ENCODE measurements around the gene ABT1. TPM values are rescaled to one million over a fixed set of nuclear protein-coding genes. Genes with fewer than 3 reads are reported as not detected.
"Not testable (repeated sequence)": the region's sequence is repeated elsewhere in the genome, so short reads cannot be mapped to it uniquely, and the experiment has no call there.

Gene ABT1
- 10 to 100 TPM; 20.3 to 28.2 TPM for total RNA-seq

DNA sequence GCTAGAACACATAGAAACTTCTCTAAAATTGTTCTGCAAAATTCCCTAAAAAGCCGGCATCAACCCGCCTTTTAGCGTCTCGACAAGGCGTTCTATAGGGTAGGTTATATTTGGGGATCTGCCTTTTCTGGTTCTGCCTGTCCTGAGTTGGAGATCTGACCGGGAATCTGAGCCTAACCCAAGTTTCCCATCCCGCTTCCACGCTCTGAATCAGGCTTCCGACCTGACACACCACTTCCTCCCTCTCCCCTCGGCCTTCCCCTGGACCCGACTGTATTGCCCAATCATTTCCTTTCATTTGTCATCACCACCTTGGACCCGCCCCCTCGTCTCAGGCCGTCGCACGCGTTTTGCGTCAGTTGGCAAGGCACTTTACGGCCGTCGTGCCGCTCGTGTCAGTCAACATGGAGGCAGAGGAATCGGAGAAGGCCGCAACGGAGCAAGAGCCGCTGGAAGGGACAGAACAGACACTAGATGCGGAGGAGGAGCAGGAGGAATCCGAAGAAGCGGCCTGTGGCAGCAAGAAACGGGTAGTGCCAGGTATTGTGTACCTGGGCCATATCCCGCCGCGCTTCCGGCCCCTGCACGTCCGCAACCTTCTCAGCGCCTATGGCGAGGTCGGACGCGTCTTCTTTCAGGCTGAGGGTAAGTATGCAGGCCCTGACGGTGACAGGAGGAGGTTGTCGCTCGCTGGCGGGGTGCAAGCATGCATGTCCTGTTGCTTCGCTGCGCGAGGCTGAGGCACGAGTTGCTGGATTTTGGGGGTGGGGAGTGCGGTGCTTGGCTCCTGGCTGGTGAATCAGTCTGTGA, at the start of gene ABT1:
Gene ABT1 (plus strand): TSS at position 375 of the 810 bp plus-strand sequence. CDS start 30 bp downstream, at position 405.
- H3K27ac Mint-ChIP-seq, result no peak within 1 kb of the TSS
- H3K9me3 Mint-ChIP-seq, result no peaks in the 10 kb centered on the region
- DNase-seq (ENCODE audit: low spot score in 2 of 2) (peak; percentile 95 to 97), ATAC-seq (peak; percentile 78 to 82)
- H3K36me3 Mint-ChIP-seq, result peaks cover 7 to 19% of the 10 kb centered on the region in 2 donors

DNA sequence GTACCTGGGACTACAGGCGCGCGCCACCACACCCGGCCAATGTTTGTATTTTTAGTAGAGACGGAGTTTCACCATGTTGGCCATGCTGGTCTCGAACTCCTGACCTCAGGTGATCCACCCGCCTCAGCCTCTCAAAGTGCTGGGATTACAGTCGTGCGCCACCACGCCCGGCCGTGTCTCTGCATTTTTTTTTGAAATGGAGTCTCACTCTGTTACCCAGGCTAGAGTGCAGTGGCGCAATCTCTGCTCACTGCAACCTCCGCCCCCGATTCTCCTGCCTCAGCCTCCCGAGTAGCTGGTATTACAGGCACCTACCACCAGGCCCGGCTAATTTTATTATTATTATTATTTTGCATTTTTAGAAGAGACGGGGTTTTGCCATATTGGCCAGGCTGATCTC, 49.4 kb upstream of the ABT1 start:
- ATAC-seq; H3K9me3 Mint-ChIP-seq; DNase-seq (ENCODE audit: low spot score in 2 of 2); H3K27ac Mint-ChIP-seq: not testable (repeated sequence)
- H3K36me3 Mint-ChIP-seq, result peaks cover 0 to 22% of the 10 kb centered on the region in 2 donors

DNA sequence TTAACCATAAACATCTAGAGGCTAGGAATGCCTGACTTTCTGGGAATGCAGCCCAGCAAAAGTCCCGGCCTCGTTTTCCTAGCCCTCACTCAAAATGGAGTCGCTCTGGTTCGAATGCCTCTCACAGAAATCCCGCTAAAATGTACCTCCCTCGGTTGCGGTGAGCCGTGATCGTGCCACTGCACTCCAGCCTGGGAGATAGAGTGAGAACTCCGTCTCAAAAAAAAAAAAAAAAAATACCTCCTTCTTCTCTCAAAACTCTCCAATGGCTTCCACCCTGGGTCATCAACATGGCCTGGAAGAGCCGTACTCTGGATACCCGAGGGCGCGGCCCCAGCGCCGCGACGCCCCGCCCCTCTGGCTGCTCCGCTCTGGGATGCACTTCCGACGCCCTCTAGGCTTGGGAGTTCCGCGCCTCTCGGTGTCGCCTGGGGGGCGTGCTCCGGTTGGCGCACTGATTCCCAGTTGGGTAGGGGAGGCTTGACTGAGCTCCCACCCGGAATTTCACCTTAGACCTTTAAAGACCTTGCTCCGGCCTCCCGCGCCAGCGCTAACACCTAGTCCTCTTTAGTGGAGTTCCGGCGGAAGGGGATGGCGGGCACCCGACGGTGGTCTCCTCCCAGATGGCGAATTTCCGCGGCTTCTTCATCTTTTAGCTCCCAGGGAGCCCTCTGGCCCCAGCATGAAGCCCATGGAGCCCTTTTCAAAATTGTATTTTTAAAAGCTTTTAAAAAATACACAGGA, 46.3 kb upstream of the ABT1 start:
- peak; percentile 52 to 80 for DNase-seq (ENCODE audit: low spot score in 2 of 2)
- Mint-ChIP-seq H3K36me3 (peaks cover 0 to 12% of the 10 kb centered on the region in 2 donors), H3K27ac (peak overlapping the region; percentile 61 to 87), H3K9me3 (no peaks in the 10 kb centered on the region)
- ATAC-seq, result peak; percentile 45 to 72

DNA sequence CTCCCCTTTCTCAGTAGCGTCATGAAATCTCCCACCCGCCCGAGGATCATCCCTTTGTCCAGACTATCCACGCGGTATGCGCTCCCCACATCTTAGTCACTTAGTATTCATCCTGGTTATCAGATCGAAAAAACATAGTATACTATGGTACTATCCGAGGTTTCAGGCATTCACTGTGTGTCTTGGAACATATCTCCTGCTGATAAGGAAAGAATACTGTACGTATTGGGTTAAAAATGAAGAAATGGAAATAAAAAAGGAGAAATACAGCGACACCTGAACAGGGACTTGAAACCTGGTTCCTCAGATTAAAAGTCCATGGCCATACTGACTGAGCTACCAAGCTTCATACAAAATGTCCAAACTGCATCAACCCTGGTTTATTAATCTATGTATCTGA, 44.5 kb upstream of the ABT1 start:
- DNase-seq (ENCODE audit: low spot score in 2 of 2), result no peak
- Mint-ChIP-seq H3K9me3 (no peaks in the 10 kb centered on the region), H3K36me3 (no peaks in the 10 kb centered on the region), H3K27ac (no peak overlapping the region)
- no peak for ATAC-seq

DNA sequence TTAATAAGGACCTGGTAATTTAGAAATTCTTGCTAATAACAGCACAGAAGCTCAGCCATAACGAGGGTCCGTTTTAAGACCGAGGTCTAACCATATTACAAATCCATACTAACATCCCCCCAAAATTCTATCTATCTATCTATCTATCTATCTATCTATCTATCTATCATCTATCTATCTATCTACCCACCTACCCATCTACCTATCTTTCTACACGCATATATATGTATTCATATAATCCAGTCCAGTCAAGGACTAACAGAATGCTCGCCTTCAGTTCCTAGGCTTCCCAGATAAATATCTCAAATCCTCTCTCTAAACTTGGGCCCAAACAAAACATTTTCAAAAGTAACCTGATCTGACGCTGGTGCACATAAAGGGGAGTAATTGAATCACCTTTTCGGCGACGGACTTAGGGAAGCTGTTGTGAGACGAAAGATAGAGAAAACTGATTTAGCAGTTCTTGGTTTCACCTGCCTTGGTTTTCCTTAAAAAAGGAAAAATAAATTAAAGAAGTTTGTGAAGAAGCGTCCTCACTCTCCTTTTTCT, 44.0 kb upstream of the ABT1 start:
- DNase-seq (ENCODE audit: low spot score in 2 of 2) (no peak), ATAC-seq (no peak)
- no peaks in the 10 kb centered on the region for H3K36me3 Mint-ChIP-seq
- no peak overlapping the region for H3K27ac Mint-ChIP-seq
- no peaks in the 10 kb centered on the region for H3K9me3 Mint-ChIP-seq

DNA sequence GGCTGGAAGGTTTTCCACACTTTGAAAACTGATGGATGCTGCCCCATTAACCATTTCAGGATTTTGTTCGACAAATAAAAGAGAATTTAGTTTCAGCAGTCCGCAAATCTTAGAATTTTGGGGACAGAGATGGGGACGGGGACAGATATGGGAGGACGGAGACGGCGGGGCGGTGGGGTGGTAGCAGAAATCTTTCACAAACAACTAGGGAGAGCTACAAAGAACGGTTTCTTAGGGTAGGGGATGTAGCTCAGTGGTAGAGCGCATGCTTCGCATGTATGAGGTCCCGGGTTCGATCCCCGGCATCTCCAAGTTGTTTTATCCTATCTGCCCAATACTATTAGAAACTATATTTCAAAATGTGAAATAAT, 43.5 kb upstream of the ABT1 start:
- DNase-seq (ENCODE audit: low spot score in 2 of 2) (peak; percentile 77 to 86), ATAC-seq (peak; percentile 68)
- Mint-ChIP-seq H3K9me3 (no peaks in the 10 kb centered on the region), H3K36me3 (no peaks in the 10 kb centered on the region), H3K27ac (no peak overlapping the region)

DNA sequence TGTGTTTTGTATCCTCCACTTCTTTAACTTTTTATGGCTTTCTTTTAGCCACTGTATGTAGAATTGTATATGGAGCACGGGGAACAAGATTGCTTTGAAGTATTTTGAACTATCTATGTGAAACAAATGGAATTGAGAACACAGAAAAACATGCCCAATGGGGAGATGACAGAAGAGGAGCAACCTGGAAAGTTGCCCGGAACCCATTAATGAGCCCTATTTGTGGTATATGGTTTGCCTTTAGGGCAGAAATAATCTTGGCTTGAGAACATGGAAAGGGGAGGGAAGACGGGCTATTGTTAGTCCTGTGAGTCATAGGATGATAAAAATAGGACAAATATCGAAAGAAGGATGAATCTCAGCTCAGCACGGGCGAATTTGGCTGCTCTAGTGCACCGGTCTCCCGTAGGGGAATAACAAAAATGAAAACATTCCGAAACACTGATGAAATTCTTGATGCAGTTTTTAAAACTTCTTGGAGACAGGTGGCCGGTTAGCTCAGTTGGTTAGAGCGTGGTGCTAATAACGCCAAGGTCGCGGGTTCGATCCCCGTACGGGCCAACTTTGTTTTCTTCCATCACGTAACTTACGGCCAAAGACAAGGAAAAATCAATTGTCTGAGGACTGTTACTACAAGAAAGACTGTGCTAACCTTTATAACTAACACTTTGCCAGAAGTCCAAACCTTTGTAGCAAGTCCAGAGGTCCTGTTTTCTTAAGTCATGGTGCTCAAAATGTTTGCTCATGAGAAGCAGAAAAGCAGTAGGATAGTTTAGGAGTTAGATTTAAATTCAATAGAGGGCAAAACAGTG, 42.9 kb upstream of the ABT1 start:
- DNase-seq (ENCODE audit: low spot score in 2 of 2), result peak; percentile 81 to 84
- peak; percentile 53 to 67 for ATAC-seq
- Mint-ChIP-seq H3K36me3 (no peaks in the 10 kb centered on the region), H3K27ac (no peak overlapping the region), H3K9me3 (no peaks in the 10 kb centered on the region)

DNA sequence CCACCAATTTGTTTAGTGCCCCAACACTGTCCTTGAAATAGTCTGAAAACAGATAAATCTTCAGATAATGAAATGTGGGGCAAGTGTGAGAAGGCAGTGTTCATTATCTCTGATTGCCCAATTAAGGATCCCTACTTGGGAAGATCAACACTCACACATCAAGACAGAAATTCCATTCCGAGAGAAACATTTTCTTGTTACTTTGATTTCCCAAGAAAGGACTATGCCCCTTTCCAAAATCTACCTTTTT, 42.4 kb upstream of the ABT1 start:
- no peak overlapping the region for H3K27ac Mint-ChIP-seq

DNA sequence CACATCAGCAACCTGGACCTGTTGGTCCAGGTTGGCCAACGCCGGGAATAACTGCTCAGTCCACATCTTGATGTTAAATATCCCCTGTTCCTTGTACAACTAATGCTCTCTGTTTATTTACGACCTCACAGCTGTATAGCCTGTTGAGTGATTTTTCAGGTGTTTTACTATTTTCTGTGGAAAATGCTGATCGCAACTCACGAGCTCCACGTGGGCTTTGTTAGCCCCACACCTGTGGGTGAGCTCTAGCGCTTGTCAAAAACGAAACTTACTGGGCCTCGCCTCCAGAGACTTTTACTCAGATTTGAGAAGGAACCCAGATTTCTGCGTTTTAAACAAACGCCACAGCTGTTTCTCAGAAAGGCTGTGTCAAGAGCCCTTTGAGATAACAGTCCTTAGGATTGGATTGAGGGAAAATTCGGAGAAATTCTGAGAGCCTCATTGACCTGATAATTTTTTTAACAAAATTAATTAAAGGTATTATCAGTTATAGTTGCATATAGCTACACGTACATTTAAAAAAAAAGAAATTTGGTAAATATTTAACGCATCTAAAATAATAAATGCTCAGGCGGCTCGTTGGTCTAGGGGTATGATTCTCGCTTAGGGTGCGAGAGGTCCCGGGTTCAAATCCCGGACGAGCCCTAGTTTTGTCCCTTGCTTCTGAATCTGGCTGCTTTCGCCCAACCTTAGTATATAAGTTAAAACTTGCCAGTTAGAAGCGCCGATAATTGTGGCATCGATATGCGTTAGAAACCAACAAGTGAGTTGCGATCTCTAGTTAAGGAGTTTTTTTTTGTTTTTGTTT, 41.9 kb upstream of the ABT1 start:
- Mint-ChIP-seq H3K36me3 (no peaks in the 10 kb centered on the region), H3K27ac (no peak overlapping the region)
- peak; percentile 10 to 43 for ATAC-seq

More for the DNA sequence above, 42.4 kb upstream of the ABT1 start:
- Mint-ChIP-seq H3K9me3 (no peaks in the 10 kb centered on the region), H3K36me3 (no peaks in the 10 kb centered on the region)
- no peak for DNase-seq (ENCODE audit: low spot score in 2 of 2)
- ATAC-seq, result peak in 1 of 2 donors; percentile 2

DNA sequence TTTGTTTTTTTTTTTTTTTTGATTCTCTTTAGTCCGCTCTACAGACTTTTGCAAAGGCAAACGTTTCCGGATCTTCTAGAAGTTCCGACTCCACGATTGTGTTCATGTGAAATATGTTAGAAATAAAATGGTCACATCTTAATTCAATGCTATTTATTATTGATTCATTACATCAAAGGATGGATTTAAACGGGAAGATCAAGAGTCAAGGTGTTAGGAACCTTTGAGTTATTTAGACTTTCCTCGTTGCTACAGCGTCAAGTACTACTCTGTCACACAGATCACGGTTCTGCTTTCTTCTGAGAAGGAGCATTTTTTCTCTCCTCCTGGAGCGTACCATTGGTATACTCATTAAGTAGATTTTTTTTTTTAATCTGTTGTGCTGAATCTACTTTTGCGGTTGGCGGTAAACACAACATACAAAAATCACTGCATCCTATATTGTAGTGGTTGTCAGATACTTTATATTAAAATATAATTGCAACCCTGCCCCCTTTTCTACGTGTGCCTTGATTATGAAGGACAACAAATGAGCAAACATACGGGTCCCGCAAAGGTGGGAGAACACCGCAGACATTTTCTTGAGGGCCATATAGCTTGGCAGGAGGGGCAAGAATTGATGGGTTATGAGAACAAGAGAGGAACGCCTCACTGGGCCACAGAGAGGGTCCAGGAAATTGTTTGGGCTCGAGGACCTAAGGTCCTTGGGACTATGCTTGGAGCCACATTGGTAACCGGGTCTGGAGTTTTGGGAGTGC, 41.1 kb upstream of the ABT1 start:
- peak overlapping the region in 1 of 2 donors; percentile 78 for H3K27ac Mint-ChIP-seq
- H3K9me3 Mint-ChIP-seq, result no peaks in the 10 kb centered on the region
- ATAC-seq (no peak), DNase-seq (ENCODE audit: low spot score in 2 of 2) (no peak)
- H3K36me3 Mint-ChIP-seq, result no peaks in the 10 kb centered on the region

More for the DNA sequence above, 41.9 kb upstream of the ABT1 start:
- peak in 1 of 2 donors; percentile 61 for DNase-seq (ENCODE audit: low spot score in 2 of 2)
- no peaks in the 10 kb centered on the region for H3K9me3 Mint-ChIP-seq

DNA sequence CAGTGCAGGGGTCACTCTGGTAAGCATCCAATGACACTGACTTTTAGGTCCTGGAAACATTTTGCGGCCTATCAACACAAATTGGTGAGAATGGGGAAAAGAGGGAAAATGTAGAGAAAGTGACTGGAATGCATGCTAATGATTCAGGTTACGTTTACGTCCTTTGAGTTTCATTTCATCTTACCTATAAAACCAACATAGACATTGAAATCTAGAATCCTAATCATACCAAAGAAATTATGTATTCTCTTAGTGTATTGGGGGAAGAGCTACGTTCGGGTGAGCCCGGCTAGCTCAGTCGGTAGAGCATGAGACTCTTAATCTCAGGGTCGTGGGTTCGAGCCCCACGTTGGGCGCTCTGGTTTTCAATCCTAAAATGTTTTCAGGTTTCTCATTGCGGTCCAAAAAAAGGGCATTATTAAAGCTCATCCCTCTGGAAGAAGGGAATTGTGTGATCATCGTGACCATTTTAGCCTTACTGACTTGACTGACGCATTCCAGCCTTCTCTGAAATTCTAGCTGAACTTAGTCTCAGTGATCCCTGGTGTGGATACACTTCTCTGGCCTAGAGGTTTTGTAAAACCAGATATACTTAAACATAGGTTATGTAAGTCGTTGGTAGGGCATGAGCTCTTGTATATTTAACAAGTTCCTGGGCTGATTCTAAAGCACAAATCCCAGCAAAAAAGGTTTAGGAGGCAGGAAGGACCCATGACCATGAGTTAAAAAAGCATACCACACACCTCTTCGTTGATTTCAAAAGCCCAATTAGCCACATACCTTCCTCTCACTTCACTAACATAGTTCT, 40.3 kb upstream of the ABT1 start:
- H3K36me3 Mint-ChIP-seq, result no peaks in the 10 kb centered on the region
- peak in 1 of 2 donors; percentile 51 for DNase-seq (ENCODE audit: low spot score in 2 of 2)
- ATAC-seq, result peak in 1 of 2 donors; percentile 3
- H3K9me3 Mint-ChIP-seq, result no peaks in the 10 kb centered on the region
- H3K27ac Mint-ChIP-seq, result peak overlapping the region; percentile 78 to 87

DNA sequence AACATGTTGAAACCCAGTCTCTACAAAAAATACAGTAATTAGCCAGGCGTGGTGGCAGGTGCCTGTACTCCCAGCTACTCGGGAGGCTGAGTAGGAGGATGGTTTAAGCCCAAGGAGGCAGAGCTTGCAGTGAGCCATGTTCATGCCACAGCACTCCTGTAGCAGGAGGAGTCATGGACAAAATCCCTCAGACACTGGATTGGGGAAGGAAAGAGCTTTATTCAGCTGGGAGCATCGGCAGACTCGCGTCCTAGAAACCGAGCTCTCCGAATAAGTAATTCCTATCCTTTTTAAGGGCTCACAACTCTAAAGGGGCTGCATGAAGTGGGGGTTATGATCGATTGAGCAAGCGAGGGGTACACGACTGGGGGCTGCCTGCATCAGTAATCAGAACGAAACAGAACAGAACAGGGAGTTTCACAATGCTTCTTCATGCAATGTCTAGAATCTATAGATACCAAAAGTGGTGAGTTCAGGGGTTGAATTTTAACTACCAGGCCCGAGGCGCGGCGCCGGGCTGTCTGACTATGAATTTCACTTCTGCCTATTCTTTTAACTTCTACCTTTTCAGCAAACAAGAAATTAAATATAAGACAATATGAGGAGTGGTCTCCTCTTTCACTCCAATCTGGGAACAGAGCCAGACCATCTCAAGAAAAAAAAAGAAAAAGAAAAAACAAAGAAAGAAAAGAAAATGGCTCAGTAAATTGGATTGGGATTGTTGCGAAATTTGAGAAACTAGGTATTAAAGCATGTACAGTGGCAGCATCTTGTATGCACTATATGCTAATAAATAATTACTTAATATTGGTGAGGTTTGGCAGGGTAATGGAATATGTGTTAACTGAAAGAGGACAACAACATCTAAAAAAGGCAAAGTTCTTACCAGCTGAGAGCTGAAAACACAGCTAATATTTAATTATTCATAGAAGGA, 35.0 kb upstream of the ABT1 start:
- ATAC-seq, result no peak
- H3K36me3 Mint-ChIP-seq, result no peaks in the 10 kb centered on the region

DNA sequence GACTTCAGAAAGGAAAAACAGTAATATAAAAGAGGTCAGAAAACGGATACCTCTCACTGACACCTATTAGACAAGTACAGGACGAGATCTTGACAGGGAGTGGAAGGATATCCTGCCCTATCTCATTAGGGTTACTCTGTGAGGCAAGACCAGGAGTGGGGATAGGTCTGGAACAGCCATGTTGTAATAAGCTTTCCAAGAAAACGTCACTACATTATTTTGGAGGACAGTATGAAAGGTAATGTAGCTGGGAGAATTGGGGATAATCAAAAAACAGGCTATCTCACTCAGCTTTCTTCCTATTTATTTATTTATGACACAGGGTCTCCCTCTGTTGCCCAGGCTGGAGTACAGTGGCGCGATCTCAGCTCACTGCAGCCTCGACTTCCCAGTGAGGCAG, 33.3 kb upstream of the ABT1 start:
- DNase-seq (ENCODE audit: low spot score in 2 of 2) (no peak), ATAC-seq (no peak)
- no peak overlapping the region for H3K27ac Mint-ChIP-seq
- H3K9me3 Mint-ChIP-seq, result peaks cover 0 to 2% of the 10 kb centered on the region in 2 donors
- H3K36me3 Mint-ChIP-seq, result peaks cover 2 to 3% of the 10 kb centered on the region in 2 donors

More for the DNA sequence above, 35.0 kb upstream of the ABT1 start:
- no peak for DNase-seq (ENCODE audit: low spot score in 2 of 2)
- Mint-ChIP-seq H3K9me3 (no peaks in the 10 kb centered on the region), H3K27ac (no peak overlapping the region)

Data from activated naive CD4-positive, alpha-beta T cell treated with anti-CD3 and anti-CD28 coated beads, Interleukin-2, amount 50 U/mL, for 72 hours (primary cell).